A549 (cell line): Measurements from ENCODE around the gene TMEM9. TPM values are rescaled to one million over a fixed set of nuclear protein-coding genes. Genes with fewer than 3 reads are reported as not detected.

Experiments used
- ATAC-seq, 2 experiments: fragments of 200-7000 bp in 1 of 2; fragments of >200 bp in 1 of 2; cut with Nextera tagmentation in 1 of 2; cut with Tn5 transposase in 1 of 2; 3 replicates each; pipeline versions ENCODE4 v1.8.0 to v1.9.1; 2018 to 2020; ENCODE audit warnings: mild to moderate bottlenecking in 1 of 2, moderate library complexity in 1 of 2
- CTCF ChIA-PET: fragments of 300-600 bp; sonication (Branson Sonifier 250); formaldehyde crosslinking; extraction: SDS; loops from one replicate; lab custom pipeline; 2021; ENCODE audit warnings: antibody characterized with exemption, inconsistent platforms; lab: Yijun Ruan, JAX
- POLR2A ChIA-PET: fragments of 350-600 bp; formaldehyde crosslinking; extraction: SDS; loops from one replicate; lab custom pipeline; 2021; ENCODE audit warnings: antibody characterized with exemption, inconsistent platforms; lab: Yijun Ruan, JAX
- DNase-seq, 2 experiments: peaks; one replicate each; pipeline versions ENCODE4 v3.0.0 to v3.0.0-alpha.2; 2011 to 2016; ENCODE audit warnings: low read depth in 1 of 2, low spot score in 1 of 2
- FAIRE-seq: peaks from 2 replicates; lab custom pipeline; 2011; peaks lifted over from hg19 to GRCh38; lab: Jason Lieb, UNC
- H3K27ac ChIP-seq, 2 experiments: fragments of >200 bp; sonication (Bioruptor Twin); formaldehyde crosslinking; 3 replicates each; pipeline ENCODE4 v1.5.1; 2016 to 2017
- H3K4me1 ChIP-seq: fragments of >200 bp; sonication (Bioruptor Twin); formaldehyde crosslinking; 3 replicates; pipeline ENCODE4 v1.6.1; 2016
- H3K4me2 ChIP-seq: fragments of >200 bp; sonication (Bioruptor Twin); formaldehyde crosslinking; 3 replicates; pipeline ENCODE4 v1.6.1; 2016
- H3K4me3 ChIP-seq: fragments of >200 bp; sonication (Bioruptor Twin); formaldehyde crosslinking; 3 replicates; pipeline ENCODE4 v1.5.1; 2016
- H3K9me3 ChIP-seq: fragments of >200 bp; sonication (Bioruptor Twin); formaldehyde crosslinking; 3 replicates; pipeline ENCODE4 v1.6.1; 2016
- ATOH8 ChIP-seq: fragments of 250-450 bp; sonication (Bioruptor Pico); IDR thresholded peaks from 2 replicates; pipeline ENCODE4 v1.5.0; 2020; ENCODE audit warnings: low read depth, mild to moderate bottlenecking, moderate library complexity
- CBX2 ChIP-seq: fragments of 200-600 bp; sonication (generic); IDR thresholded peaks from 2 replicates; pipeline ENCODE4 v1.6.1; 2016; ENCODE audit warnings: low read depth, mild to moderate bottlenecking, borderline replicate concordance
- CBX8 ChIP-seq: fragments of 200-600 bp; sonication (generic); IDR thresholded peaks from 2 replicates; pipeline ENCODE4 v1.6.1; 2016
- EP300 ChIP-seq, 2 experiments: fragments of >200 bp; sonication (Bioruptor Twin); formaldehyde crosslinking; IDR thresholded peaks; 2 replicates in 1 of 2; 3 replicates in 1 of 2; pipeline ENCODE4 v1.6.1; 2016 to 2017
- FOXS1 ChIP-seq: fragments of 250-450 bp; sonication (Bioruptor Pico); IDR thresholded peaks from 2 replicates; pipeline ENCODE4 v1.5.0; 2020; ENCODE audit warnings: mild to moderate bottlenecking, moderate library complexity
- HDAC2 ChIP-seq: fragments of 200-600 bp; sonication (generic); IDR thresholded peaks from 2 replicates; pipeline ENCODE4 v1.6.1; 2016
- HEYL ChIP-seq: fragments of 250-450 bp; sonication (Bioruptor Pico); IDR thresholded peaks from 2 replicates; pipeline ENCODE4 v1.8.0; 2021; ENCODE audit warnings: mild to moderate bottlenecking, moderate library complexity
- HOXA7 ChIP-seq: fragments of 250-450 bp; sonication (Bioruptor Pico); IDR thresholded peaks from 2 replicates; pipeline ENCODE4 v1.5.0; 2020; ENCODE audit warnings: mild to moderate bottlenecking, moderate library complexity
- HOXB13 ChIP-seq: fragments of 250-450 bp; sonication (Bioruptor Pico); IDR thresholded peaks from 2 replicates; pipeline ENCODE4 v1.5.0; 2020; ENCODE audit warnings: low read depth, mild to moderate bottlenecking, moderate library complexity
- JUN ChIP-seq, 2 experiments: fragments of >200 bp; sonication (Bioruptor Twin); formaldehyde crosslinking; IDR thresholded peaks; 2 replicates in 1 of 2; 3 replicates in 1 of 2; pipeline ENCODE4 v1.6.1; 2016 to 2017
- KDM1A ChIP-seq: fragments of 200-600 bp; sonication (generic); IDR thresholded peaks from 2 replicates; pipeline ENCODE4 v1.6.1; 2016; ENCODE audit warnings: low read depth, mild to moderate bottlenecking
- MAFK ChIP-seq: fragments of 450-650 bp; IDR thresholded peaks from 2 replicates; pipeline ENCODE4 v1.6.1; 2014; ENCODE audit not compliant: partially characterized antibody
- MYC ChIP-seq: IDR thresholded peaks from 2 replicates; pipeline ENCODE4 v1.6.1; 2012; ENCODE audit warnings: mild to moderate bottlenecking, inconsistent platforms, low read length, improper control_type of control experiment, borderline replicate concordance
- PBX3 ChIP-seq: IDR thresholded peaks from 2 replicates; pipeline ENCODE4 v1.6.1; 2012
- PHF8 ChIP-seq: fragments of 200-600 bp; sonication (generic); IDR thresholded peaks from 2 replicates; pipeline ENCODE4 v1.6.1; 2016; ENCODE audit warnings: low read depth, mild to moderate bottlenecking, antibody characterized with exemption, moderate library complexity, borderline replicate concordance
- POLR2AphosphoS2 ChIP-seq: conservative IDR thresholded peaks from 2 replicates; pipeline ENCODE4 v1.6.1; 2012; ENCODE audit warnings: low read length, improper control_type of control experiment, inconsistent platforms
- RAD21 ChIP-seq, 2 experiments: fragments of >200 bp in 1 of 2; sonication (Bioruptor Twin) in 1 of 2; formaldehyde crosslinking in 1 of 2; IDR thresholded peaks in 1 of 2; conservative IDR thresholded peaks in 1 of 2; 2 replicates in 1 of 2; 3 replicates in 1 of 2; pipeline ENCODE4 v1.6.1; 2012 to 2018; ENCODE audit warnings: inconsistent platforms in 1 of 2
- RCOR1 ChIP-seq: fragments of 150-350 bp; IDR thresholded peaks from 2 replicates; pipeline ENCODE4 v1.6.1; 2014; ENCODE audit warnings: antibody characterized with exemption, low read length, low read depth
- RNF2 ChIP-seq: fragments of 200-600 bp; sonication (generic); IDR thresholded peaks from 2 replicates; pipeline ENCODE4 v1.6.1; 2016; ENCODE audit warnings: low read depth, mild to moderate bottlenecking, antibody characterized with exemption, moderate library complexity, borderline replicate concordance
- SMC3 ChIP-seq: fragments of >200 bp; sonication (Bioruptor Twin); formaldehyde crosslinking; IDR thresholded peaks from 3 replicates; pipeline ENCODE4 v1.6.1; 2018; ENCODE audit warnings: inconsistent platforms
- TFCP2L1 ChIP-seq: fragments of 250-450 bp; sonication (Bioruptor Pico); IDR thresholded peaks from 2 replicates; pipeline ENCODE4 v1.5.0; 2021; ENCODE audit warnings: mild to moderate bottlenecking
- USF2 ChIP-seq: fragments of 450-650 bp; IDR thresholded peaks from 2 replicates; pipeline ENCODE4 v1.6.1; 2014; ENCODE audit warnings: antibody characterized with exemption
- ZFP36 ChIP-seq: fragments of 450-650 bp; IDR thresholded peaks from 2 replicates; pipeline ENCODE4 v1.6.1; 2014; ENCODE audit warnings: borderline replicate concordance; ENCODE audit not compliant: partially characterized antibody
- ZNF302 ChIP-seq: fragments of 250-450 bp; sonication (Bioruptor Pico); IDR thresholded peaks from 2 replicates; pipeline ENCODE4 v1.9.0; 2021; ENCODE audit warnings: inconsistent platforms, mild to moderate bottlenecking, moderate library complexity
- WGBS: methylation state at CpG from one replicate; pipeline ENCODE4 v1.1.6; 2017; ENCODE audit errors: missing lambda C conversion rate; 5-methylcytosine and 5-hydroxymethylcytosine counted together
- polyA plus RNA-seq, 4 experiments: library from polyadenylated mRNA; depleted of rRNA in 3 of 4; stranded (reverse); fragments of >200 nt; fragmentation: RNase III in 1 of 4; extraction: RNeasy Plus Mini Kit Qiagen cat#74134 plus additional on column Dnase treatment in 1 of 4; gene quantifications; 2 replicates in 3 of 4; 3 replicates in 1 of 4; pipeline ENCODE4 v1.2.3, GENCODE V29; 2011 to 2017

Gene TMEM9
- polyA plus RNA-seq, 2 of the 4 experiments (the other 2 are of a cell fraction) = 86.8 to 97.0 TPM

GRCh38 chr1:201186192-201186591 is 31.9 kb upstream of the TMEM9 start:
- H3K27ac ChIP-seq = no peak overlapping the region
- H3K9me3 ChIP-seq = no peaks in the 10 kb centered on the region
- ChIA-PET POLR2A (no interaction called here), CTCF (interaction anchor here (0.9 to 1.5 kb wide), 6 partner anchors 10 to 250 kb away, joined by 3 to 6 read pairs (median 3); no protein-coding TSS in a partner anchor)
- H3K4me1 ChIP-seq = peaks cover 5% of the 10 kb centered on the region; the same call in 1 of the 3 replicates
- TF ChIP-seq MAFK = no peak
- no peak for TF ChIP-seq HEYL (CRISPR knock-in tag)
- TF ChIP-seq MYC = no peak
- TF ChIP-seq RCOR1 = no peak
- no peak for TF ChIP-seq EP300 (IDR thresholded peaks at IDR 0.05)
- no peak for TF ChIP-seq HOXA7 (CRISPR knock-in tag)
- no peak for TF ChIP-seq PHF8
- no peak for TF ChIP-seq HDAC2
- TF ChIP-seq TFCP2L1 (CRISPR knock-in tag) = no peak
- TF ChIP-seq JUN (IDR thresholded peaks at IDR 0.05) = no peak
- TF ChIP-seq POLR2AphosphoS2 = no peak
- TF ChIP-seq USF2 = no peak
- TF ChIP-seq SMC3 = no peak
- TF ChIP-seq CBX8 = no peak
- TF ChIP-seq HOXB13 (CRISPR knock-in tag) = no peak
- no peak overlapping the region for H3K4me2 ChIP-seq
- no peak overlapping the region for H3K4me3 ChIP-seq
- DNase-seq (no peak), FAIRE-seq (no peak), ATAC-seq (no peak)
- 80% methylated on average over 3 of the region's 3 CpGs for WGBS

GRCh38 chr1:201185527-201186128 is 31.4 kb upstream of the TMEM9 start:
- H3K4me1 ChIP-seq = 0 out of 3 replicates have a peak, but pooled peaks cover 5% of the 10 kb centered on the region
- TF ChIP-seq KDM1A = no peak
- no peak for TF ChIP-seq ATOH8 (CRISPR knock-in tag)
- TF ChIP-seq FOXS1 = no peak
- TF ChIP-seq RAD21 (conservative IDR thresholded peaks at IDR 0.05 in 1 of 2, IDR thresholded peaks at IDR 0.05 in 1 of 2) = no peak
- TF ChIP-seq MYC = no peak
- no peak for TF ChIP-seq HEYL (CRISPR knock-in tag)
- TF ChIP-seq RNF2 = no peak
- TF ChIP-seq PBX3 = no peak
- TF ChIP-seq ZNF302 (CRISPR knock-in tag) = no peak
- TF ChIP-seq ZFP36 = no peak
- no peak for TF ChIP-seq CBX2
- DNase-seq (no peak), ATAC-seq (no peak; a peak in 1 of 6 replicates), FAIRE-seq (no peak)
- ChIA-PET POLR2A (no interaction called here), CTCF (interaction anchor here (1.0 to 3.1 kb wide), 5 partner anchors 11 to 35 kb away, joined by 3 to 16 read pairs (median 4); no protein-coding TSS in a partner anchor)
- no peak overlapping the region for H3K4me3 ChIP-seq
- WGBS = 52% methylated on average over 5 of the region's 5 CpGs
- H3K9me3 ChIP-seq = no peaks in the 10 kb centered on the region
- peak overlapping the region in 1 of 2 experiments; percentile 33; a peak in 2 of 6 replicates for H3K27ac ChIP-seq
- no peak overlapping the region for H3K4me2 ChIP-seq
